Measurements from ENCODE around the gene COX7B.

Gene COX7B

DNA sequence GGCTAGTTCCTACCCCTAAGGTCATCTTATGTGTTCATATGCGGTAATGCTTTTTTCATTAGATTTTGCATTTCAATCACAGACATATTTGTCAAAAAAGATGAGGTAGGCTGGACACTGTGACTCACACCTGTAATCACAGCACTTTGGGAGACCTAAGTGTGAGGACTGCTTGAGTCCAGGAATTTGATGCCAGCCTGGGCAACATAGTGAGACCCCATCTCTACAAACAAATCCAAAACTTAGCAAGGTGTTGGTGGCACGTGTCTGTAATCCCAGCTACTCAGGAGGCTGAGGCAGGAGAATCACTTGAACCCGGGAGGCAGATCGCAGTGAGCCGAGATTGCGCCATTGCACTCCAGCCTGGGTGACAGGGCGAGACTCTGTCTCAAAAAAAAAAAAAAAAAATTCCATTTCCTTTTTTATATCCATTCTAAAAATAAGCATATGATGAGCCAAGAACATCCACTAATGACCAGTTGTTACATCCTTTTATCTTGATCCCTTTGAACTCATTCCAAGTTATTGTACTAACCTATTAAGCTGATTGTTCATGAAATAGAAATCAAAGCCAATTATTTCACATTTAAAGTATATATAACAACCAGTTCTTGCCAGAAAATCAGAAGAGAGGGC, 46.8 kb downstream of the COX7B start:
- no peak for DNase-seq

DNA sequence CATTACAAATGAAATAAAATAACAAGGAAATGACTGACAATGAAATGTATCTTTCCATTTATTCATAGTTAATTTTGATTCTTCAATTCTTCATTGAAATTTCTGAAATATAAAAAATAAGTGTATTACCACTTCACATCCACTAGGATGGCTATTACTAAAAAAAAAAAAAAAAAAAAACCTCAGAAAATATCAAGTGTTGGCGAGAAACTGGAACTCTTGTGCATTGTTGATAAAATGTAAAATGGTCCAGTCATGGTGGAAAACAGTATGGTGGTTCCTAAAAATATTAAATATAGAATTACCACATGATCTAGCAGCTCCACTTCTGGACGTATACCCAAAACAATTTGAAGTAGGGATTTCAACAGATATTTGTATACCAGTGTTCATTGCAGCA, 47.3 kb downstream of the COX7B start:
- no peak for DNase-seq

DNA sequence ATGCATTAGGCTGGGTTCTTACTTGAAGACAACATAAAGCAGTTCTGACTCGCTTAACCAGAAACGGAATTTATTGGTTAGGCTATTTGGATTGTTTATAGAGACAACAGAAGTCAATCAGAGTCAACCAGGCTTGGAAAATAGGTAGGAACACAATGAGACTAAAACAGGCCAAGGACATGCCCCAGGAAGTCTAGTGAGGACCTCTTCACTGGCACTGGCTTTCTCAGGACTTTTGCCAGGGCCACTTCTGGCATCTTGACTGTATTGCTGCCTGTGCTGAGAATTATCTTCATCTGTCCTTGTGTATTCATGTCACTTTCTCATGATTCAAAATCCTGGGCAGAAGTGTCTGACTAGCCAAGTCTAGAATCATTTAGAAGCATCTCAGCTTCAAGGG, 50.6 kb downstream of the COX7B start:
- no peak for DNase-seq

DNA sequence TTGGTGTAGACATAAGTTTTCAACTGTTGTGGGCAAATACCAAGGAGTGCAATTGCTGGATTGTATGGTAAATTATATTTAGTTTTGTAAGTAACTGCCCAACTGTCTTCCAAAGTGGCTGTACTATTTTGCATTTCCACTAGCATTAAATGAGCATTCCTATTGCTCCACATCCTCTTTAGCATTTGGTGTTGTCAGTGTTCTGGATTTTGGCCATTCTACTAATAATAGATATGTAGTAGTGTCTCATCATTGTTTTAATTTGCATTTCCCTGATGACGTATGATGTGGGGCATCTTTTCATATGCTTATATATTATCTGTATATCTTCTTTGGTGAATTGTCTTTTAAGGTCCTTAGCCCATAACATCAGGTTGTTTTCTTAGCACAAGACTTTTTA, 52.9 kb downstream of the COX7B start:
- no peak for DNase-seq

DNA sequence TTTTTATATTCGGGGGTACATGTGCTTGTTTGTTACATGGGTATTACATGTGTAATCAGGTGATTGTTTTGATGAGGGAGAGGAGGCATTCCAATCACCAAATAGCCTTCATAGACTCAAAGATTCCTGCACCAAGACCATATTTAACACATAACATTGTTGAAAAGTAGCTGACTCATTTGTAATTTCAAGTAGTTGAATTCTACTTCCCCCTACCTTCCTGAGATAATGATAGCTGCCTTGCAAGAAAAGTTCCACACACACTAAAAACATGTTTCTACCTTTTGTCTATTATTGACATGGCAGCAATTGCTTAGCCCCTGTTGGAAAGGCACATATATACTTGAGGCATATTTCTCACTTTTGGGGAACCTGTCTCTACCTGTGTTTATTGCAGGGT, 54.0 kb downstream of the COX7B start:
- DNase-seq, result no peak

DNA sequence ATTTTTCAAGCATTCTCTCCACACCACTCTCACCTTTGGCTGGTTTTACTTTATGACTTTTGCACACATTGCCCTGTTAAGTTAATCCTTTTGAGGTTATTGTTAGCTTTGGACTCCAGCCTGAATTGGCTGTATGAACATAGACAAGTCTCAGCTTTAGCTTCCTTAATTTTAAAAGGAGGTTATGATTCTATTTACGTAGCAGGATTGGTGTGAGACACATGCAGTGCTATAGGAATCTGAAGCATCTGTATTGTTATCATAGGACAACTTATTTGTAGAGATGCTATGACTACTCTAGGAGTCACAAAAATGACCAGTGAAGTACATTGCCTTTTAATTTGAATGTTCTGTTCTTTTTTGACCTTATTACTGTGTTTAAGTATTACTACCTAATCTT, 54.4 kb downstream of the COX7B start:
- DNase-seq, result no peak
